GM12878 (cell line): ENCODE data around the gene PATL1. TPM values are rescaled to one million over a fixed set of nuclear protein-coding genes. Genes with fewer than 3 reads are reported as not detected.

Experiments used
- ATF7 ChIP-seq: fragments of 450-650 bp; IDR thresholded peaks from 2 replicates; pipeline ENCODE4 v1.6.1; 2016; ENCODE audit warnings: low read depth, mild to moderate bottlenecking
- BACH1 ChIP-seq: fragments of 450-650 bp; IDR thresholded peaks from 2 replicates; pipeline ENCODE4 v1.6.1; 2017; ENCODE audit warnings: mild to moderate bottlenecking, borderline replicate concordance
- CREB1 ChIP-seq: IDR thresholded peaks from 2 replicates; pipeline ENCODE4 v1.6.1; 2012; ENCODE audit warnings: low read depth, mild to moderate bottlenecking, inconsistent platforms
- E2F8 ChIP-seq: fragments of 450-650 bp; IDR thresholded peaks from 2 replicates; pipeline ENCODE4 v1.6.1; 2018; ENCODE audit warnings: mild to moderate bottlenecking, low read depth, moderate library complexity; ENCODE audit not compliant: partially characterized antibody
- EED ChIP-seq: sonication (generic); IDR thresholded peaks from 2 replicates; pipeline ENCODE4 v1.6.1; 2016; ENCODE audit warnings: antibody characterized with exemption, low read depth
- EGR1 ChIP-seq, 2 experiments: IDR thresholded peaks; 1 replicate in 1 of 2; 2 replicates in 1 of 2; pipeline ENCODE4 v1.6.1; 2011 to 2012; ENCODE audit warnings: low read depth in 2 of 2, low read length in 2 of 2, borderline replicate concordance in 1 of 2, mild to moderate bottlenecking in 1 of 2, moderate library complexity in 1 of 2
- HDGF ChIP-seq: fragments of 450-650 bp; IDR thresholded peaks from 2 replicates; pipeline ENCODE4 v1.6.1; 2016; ENCODE audit warnings: antibody characterized with exemption
- LARP7 ChIP-seq: fragments of 450-650 bp; IDR thresholded peaks from 2 replicates; pipeline ENCODE4 v1.6.1; 2017; ENCODE audit warnings: mild to moderate bottlenecking
- MYC ChIP-seq: IDR thresholded peaks from 2 replicates; pipeline ENCODE4 v1.6.1; 2011; ENCODE audit warnings: mild to moderate bottlenecking, low read length, moderate library complexity, inconsistent platforms; ENCODE audit not compliant: insufficient read depth, insufficient replicate concordance, insufficient read length, severe bottlenecking
- PAX8 ChIP-seq: fragments of 450-650 bp; IDR thresholded peaks from 2 replicates; pipeline ENCODE4 v1.6.1; 2017; ENCODE audit warnings: mild to moderate bottlenecking, moderate library complexity
- POLR2A ChIP-seq: IDR thresholded peaks from 2 replicates; pipeline ENCODE4 v1.6.1; 2011; ENCODE audit warnings: low read depth, mild to moderate bottlenecking, low read length
- RBBP5 ChIP-seq: fragments of 200-600 bp; sonication (generic); conservative IDR thresholded peaks from 2 replicates; pipeline ENCODE4 v1.6.1; 2016
- TAF1 ChIP-seq: IDR thresholded peaks from 2 replicates; pipeline ENCODE4 v1.6.1; 2011; ENCODE audit warnings: mild to moderate bottlenecking, low read depth, low read length, borderline replicate concordance
- ZNF687 ChIP-seq: fragments of 450-650 bp; IDR thresholded peaks from 2 replicates; pipeline ENCODE4 v1.6.1; 2017; ENCODE audit warnings: mild to moderate bottlenecking, moderate library complexity
- polyA plus RNA-seq, 11 experiments: library from polyadenylated mRNA; depleted of rRNA in 4 of 11; unstranded in 6 of 11; stranded (reverse) in 5 of 11; fragments of >200 nt; fragmentation: Nextera tagmentation in 4 of 11; fragmentation: Illumina TruSeq in 1 of 11; extraction: Ambion mirVana in 4 of 11; extraction: Trizol in 1 of 11; gene quantifications; 1 replicate in 1 of 11; 2 replicates in 10 of 11; pipeline versions ENCODE4 v1.2.1 to v1.2.3, GENCODE V29; 2011 to 2016; ENCODE audit warnings: inconsistent platforms in 2 of 11, missing spikeins in 2 of 11, low read depth in 1 of 11
- total RNA-seq, 4 experiments: library from RNA; depleted of rRNA in 3 of 4; stranded (reverse); fragments of >200 nt in 3 of 4; fragmentation: Illumina TruSeq in 1 of 4; extraction: Trizol in 1 of 4; gene quantifications; 2 replicates each; pipeline versions ENCODE4 v1.2.1 to v1.2.3, GENCODE V29; 2013 to 2021
- TF ChIP-seq, protein P1 (sequence below): fragments of 450-650 bp; IDR thresholded peaks from 2 replicates; pipeline ENCODE4 v1.6.1; 2017; ENCODE audit warnings: mild to moderate bottlenecking, low read depth, inconsistent platforms; ENCODE audit not compliant: poor library complexity, severe bottlenecking

The PATL1 gene
- total and polyA plus RNA-seq, 10 of the 15 experiments (the other 5 are each of a cell fraction or from before 2014, with no cell fraction given): 5.3 to 62.0 (median 14.9) TPM

GRCh38 chr11:59668188-59668949, 468 bp downstream of the PATL1 start (continued):
- TF ChIP-seq E2F8 (peak; percentile 61), EGR1 (IDR thresholded peaks at IDR 0.05; ENCODE audit: borderline replicate concordance in 1 of 2, low read depth in 2 of 2, low read length in 2 of 2) (peak in 1 of 2 experiments; percentile 61; a peak in 1 of 3 replicates), RBBP5 (no peak), TAF1 (peak; percentile 31; the same call in 1 of the 2 replicates), HDGF (no peak), MYC (no peak), BACH1 (no peak), PAX8 (no peak), LARP7 (0 out of 2 replicates have a peak, but pooled peaks have one; percentile 38), ATF7 (no peak), EED (0 out of 2 replicates have a peak, but pooled peaks have one; percentile 49), ZNF687 (no peak), CREB1 (peak; percentile 40; the same call in 1 of the 2 replicates), POLR2A (peak; percentile 48; the same call in 1 of the 2 replicates)
- TF ChIP-seq, protein P1, sequence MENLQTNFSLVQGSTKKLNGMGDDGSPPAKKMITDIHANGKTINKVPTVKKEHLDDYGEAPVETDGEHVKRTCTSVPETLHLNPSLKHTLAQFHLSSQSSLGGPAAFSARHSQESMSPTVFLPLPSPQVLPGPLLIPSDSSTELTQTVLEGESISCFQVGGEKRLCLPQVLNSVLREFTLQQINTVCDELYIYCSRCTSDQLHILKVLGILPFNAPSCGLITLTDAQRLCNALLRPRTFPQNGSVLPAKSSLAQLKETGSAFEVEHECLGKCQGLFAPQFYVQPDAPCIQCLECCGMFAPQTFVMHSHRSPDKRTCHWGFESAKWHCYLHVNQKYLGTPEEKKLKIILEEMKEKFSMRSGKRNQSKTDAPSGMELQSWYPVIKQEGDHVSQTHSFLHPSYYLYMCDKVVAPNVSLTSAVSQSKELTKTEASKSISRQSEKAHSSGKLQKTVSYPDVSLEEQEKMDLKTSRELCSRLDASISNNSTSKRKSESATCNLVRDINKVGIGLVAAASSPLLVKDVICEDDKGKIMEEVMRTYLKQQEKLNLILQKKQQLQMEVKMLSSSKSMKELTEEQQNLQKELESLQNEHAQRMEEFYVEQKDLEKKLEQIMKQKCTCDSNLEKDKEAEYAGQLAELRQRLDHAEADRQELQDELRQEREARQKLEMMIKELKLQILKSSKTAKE: no peak
